Neuronal stem cell (in vitro differentiated cells): ENCODE results near the gene MS4A6A.

Experiments
- DNase-seq: peaks from one replicate; pipeline ENCODE4 v3.0.0-alpha.2; 2013; ENCODE audit warnings: low spot score
- H2AFZ ChIP-seq: one replicate; pipeline ENCODE4 v1.6.1; 2013; ENCODE audit warnings: mild to moderate bottlenecking, low read length, inconsistent platforms
- H2AK5ac ChIP-seq: 2 replicates; pipeline ENCODE4 v1.6.1; 2013; ENCODE audit warnings: low read depth, mild to moderate bottlenecking, inconsistent platforms, low read length, moderate library complexity, mixed read lengths
- H2BK120ac ChIP-seq: 2 replicates; pipeline ENCODE4 v1.6.1; 2013; ENCODE audit warnings: low read depth, mild to moderate bottlenecking, inconsistent platforms, low read length, moderate library complexity, mixed read lengths
- H2BK12ac ChIP-seq: one replicate; pipeline ENCODE4 v1.6.1; 2013; ENCODE audit warnings: low read length, inconsistent platforms
- H2BK15ac ChIP-seq: 2 replicates; pipeline ENCODE4 v1.6.1; 2013; ENCODE audit warnings: mild to moderate bottlenecking, low read length, inconsistent platforms, mixed read lengths
- H2BK5ac ChIP-seq: one replicate; pipeline ENCODE4 v1.6.1; 2013; ENCODE audit warnings: inconsistent platforms, mild to moderate bottlenecking, low read length, moderate library complexity
- H3K14ac ChIP-seq: one replicate; pipeline ENCODE4 v1.6.1; 2013; ENCODE audit warnings: low read length, inconsistent platforms
- H3K18ac ChIP-seq: 2 replicates; pipeline ENCODE4 v1.6.1; 2013; ENCODE audit warnings: low read length, inconsistent platforms
- H3K23ac ChIP-seq: 2 replicates; pipeline ENCODE4 v1.6.1; 2013; ENCODE audit warnings: low read depth, mild to moderate bottlenecking, mixed read lengths, low read length, inconsistent platforms; ENCODE audit not compliant: poor library complexity
- H3K27ac ChIP-seq: replicated peaks from 3 replicates; pipeline ENCODE4 v1.5.1; 2013; ENCODE audit warnings: low read length, inconsistent platforms
- H3K27me3 ChIP-seq, 3 experiments: 2 replicates each; pipeline ENCODE4 v1.6.1; 2013; ENCODE audit warnings: low read length in 3 of 3, mild to moderate bottlenecking in 2 of 3, inconsistent platforms in 1 of 3, low read depth in 1 of 3, mixed read lengths in 1 of 3, moderate library complexity in 1 of 3; ENCODE audit not compliant: control insufficient read depth in 3 of 3, insufficient read depth in 3 of 3
- H3K36me3 ChIP-seq, 2 donors: replicated peaks in 1 of 2; 2 replicates each; pipeline ENCODE4 v1.6.1; 2013; ENCODE audit warnings: low read length in 2 of 2; ENCODE audit not compliant: control insufficient read depth in 2 of 2, insufficient read depth in 2 of 2
- H3K4ac ChIP-seq: 2 replicates; pipeline ENCODE4 v1.6.1; 2013; ENCODE audit warnings: inconsistent platforms, mild to moderate bottlenecking, low read length, moderate library complexity
- H3K4me1 ChIP-seq, 2 donors: 1 replicate in 1 of 2; 2 replicates in 1 of 2; pipeline ENCODE4 v1.6.1; 2013; ENCODE audit warnings: low read length in 2 of 2, low read depth in 1 of 2; ENCODE audit not compliant: control insufficient read depth in 2 of 2, insufficient read depth in 1 of 2
- H3K4me2 ChIP-seq: one replicate; pipeline ENCODE4 v1.6.1; 2013; ENCODE audit warnings: mild to moderate bottlenecking, low read length, inconsistent platforms; ENCODE audit not compliant: insufficient read depth, poor library complexity, severe bottlenecking
- H3K4me3 ChIP-seq, 2 donors: 2 replicates each; pipeline ENCODE4 v1.5.1; 2013; ENCODE audit warnings: low read length in 2 of 2, mild to moderate bottlenecking in 2 of 2, inconsistent platforms in 1 of 2, moderate library complexity in 1 of 2
- H3K79me1 ChIP-seq: one replicate; pipeline ENCODE4 v1.6.1; 2013; ENCODE audit warnings: low read depth, mild to moderate bottlenecking, inconsistent platforms, low read length, moderate library complexity
- H3K9ac ChIP-seq: one replicate; pipeline ENCODE4 v1.6.1; 2013; ENCODE audit warnings: mild to moderate bottlenecking, low read depth, low read length, inconsistent platforms; ENCODE audit not compliant: poor library complexity
- H3K9me3 ChIP-seq, 2 donors: replicated peaks in 1 of 2; 2 replicates each; pipeline versions ENCODE3 to v1.6.1; 2013; ENCODE audit warnings: low read length in 2 of 2, mild to moderate bottlenecking in 2 of 2, inconsistent platforms in 1 of 2, low read depth in 1 of 2, mixed read lengths in 1 of 2, moderate library complexity in 1 of 2; ENCODE audit not compliant: control insufficient read depth in 2 of 2, insufficient read depth in 1 of 2
- H4K8ac ChIP-seq: one replicate; pipeline ENCODE4 v1.6.1; 2013; ENCODE audit warnings: low read depth, mild to moderate bottlenecking, inconsistent platforms, low read length, moderate library complexity
- H4K91ac ChIP-seq: one replicate; pipeline ENCODE4 v1.6.1; 2013; ENCODE audit warnings: low read length, low read depth, mild to moderate bottlenecking, inconsistent platforms; ENCODE audit not compliant: poor library complexity
- WGBS, 2 donors: extraction: QIAGEN DNeasy Blood & Tissue Kit; methylation state at CpG; one replicate each; pipeline ENCODE4 v1.1.7; 2013; ENCODE audit warnings: missing lambda C conversion rate in 2 of 2, mixed read lengths in 1 of 2; ENCODE audit not compliant: insufficient read length in 2 of 2, insufficient replicate concordance in 1 of 2; ENCODE audit errors: extremely low coverage in 2 of 2; 5-methylcytosine and 5-hydroxymethylcytosine counted together

MS4A6A gene

DNA sequence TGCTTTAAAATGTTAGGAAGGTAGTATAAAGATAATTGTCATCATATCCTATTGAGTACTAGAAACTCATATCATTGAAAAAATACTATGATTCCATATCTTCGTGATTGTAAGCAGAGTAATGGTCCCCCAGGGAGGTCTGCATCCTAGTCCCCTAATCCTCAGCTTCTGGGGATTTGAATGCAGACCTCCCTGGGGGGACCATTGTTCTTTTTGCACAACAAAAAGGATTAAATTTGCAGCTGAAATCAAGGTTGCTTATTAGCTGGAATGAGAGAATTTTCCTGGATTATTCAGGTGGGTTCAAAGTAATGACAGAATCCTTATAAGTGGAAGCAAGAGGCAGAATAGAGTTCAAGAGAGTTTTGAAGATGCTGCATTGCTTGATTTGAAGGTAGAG, 26.1 kb upstream of the MS4A6A start:
- H3K4ac ChIP-seq = no peak overlapping the region
- WGBS, 2 donors = no CpG with 5 or more reads among the region's 1 CpG

DNA sequence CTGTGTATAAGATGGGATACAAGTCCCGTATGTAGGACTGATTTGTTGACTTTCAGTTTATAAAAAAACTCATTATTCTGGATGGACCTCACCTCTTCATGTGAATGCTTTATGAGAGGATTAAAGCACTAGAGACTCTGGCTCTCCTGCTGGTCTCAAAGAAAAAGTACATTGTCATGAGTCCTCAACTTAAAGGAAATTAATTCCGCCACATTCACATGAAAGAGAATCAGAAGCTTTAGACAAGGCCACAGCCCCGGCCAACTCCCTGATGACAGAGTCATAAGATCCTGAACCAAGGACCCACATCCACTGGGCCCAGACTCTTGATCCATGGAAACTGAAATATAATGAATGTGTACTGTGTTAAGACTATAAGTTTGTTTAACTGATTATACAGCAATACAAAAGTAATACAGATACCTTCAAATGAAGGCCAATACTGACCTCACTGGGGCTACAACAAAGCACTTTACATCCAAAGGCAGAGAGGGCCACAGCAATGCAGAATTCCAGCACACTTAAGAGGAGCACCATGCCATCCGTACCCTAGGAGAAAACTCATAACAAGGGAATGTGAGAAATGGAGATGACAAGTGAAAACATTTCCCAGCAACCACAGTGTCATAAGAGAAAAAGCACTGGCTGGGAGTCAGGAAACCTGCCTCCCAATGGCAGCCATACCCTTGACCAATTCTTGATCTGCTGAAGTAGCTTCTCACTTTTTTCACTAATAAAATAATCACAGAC, 25.4 kb upstream of the MS4A6A start:
- Histone ChIP-seq H2BK5ac (no peak overlapping the region), H3K27ac (no peak overlapping the region), H3K9ac (no peak overlapping the region), H2AFZ (no peak overlapping the region), H4K8ac (no peak overlapping the region), H2BK12ac (no peak overlapping the region), H3K4me2 (no peak overlapping the region), H2BK15ac (no peak overlapping the region), H3K36me3 (no peaks in the 10 kb centered on the region), H4K91ac (no peak overlapping the region), H3K4ac (no peak overlapping the region), H3K4me3 (no peak overlapping the region), H3K79me1 (no peaks in the 10 kb centered on the region), H2AK5ac (no peak overlapping the region), H3K4me1 (peaks cover 1 to 8% of the 10 kb centered on the region in 2 donors), H2BK120ac (no peak overlapping the region), H3K27me3 (no peaks in the 10 kb centered on the region), H3K9me3 (no peaks in the 10 kb centered on the region), H3K14ac (no peak overlapping the region), H3K18ac (no peak overlapping the region), H3K23ac (no peak overlapping the region)
- whole genome bisulfite sequencing, 2 donors = no CpG with 5 or more reads among the region's 4 CpGs
- DNase-seq = peak; percentile 63

More for the DNA sequence above, 26.1 kb upstream of the MS4A6A start:
- H4K91ac ChIP-seq = no peak overlapping the region
- H3K9ac ChIP-seq = no peak overlapping the region
- no peaks in the 10 kb centered on the region for H3K9me3 ChIP-seq
- no peak overlapping the region for H2AFZ ChIP-seq
- no peak overlapping the region for H3K4me2 ChIP-seq
- H4K8ac ChIP-seq = no peak overlapping the region
- H2AK5ac ChIP-seq = no peak overlapping the region
- no peak overlapping the region for H3K4me3 ChIP-seq
- H3K14ac ChIP-seq = no peak overlapping the region
- H2BK120ac ChIP-seq = no peak overlapping the region
- H3K18ac ChIP-seq = no peak overlapping the region
- H2BK12ac ChIP-seq = no peak overlapping the region
- H2BK5ac ChIP-seq = no peak overlapping the region
- no peaks in the 10 kb centered on the region for H3K27me3 ChIP-seq
- H2BK15ac ChIP-seq = no peak overlapping the region
- H3K23ac ChIP-seq = no peak overlapping the region
- H3K36me3 ChIP-seq = no peaks in the 10 kb centered on the region
- H3K4me1 ChIP-seq = peaks cover 1 to 8% of the 10 kb centered on the region in 2 donors
- H3K79me1 ChIP-seq = no peaks in the 10 kb centered on the region
- no peak for DNase-seq
- no peak overlapping the region for H3K27ac ChIP-seq

DNA sequence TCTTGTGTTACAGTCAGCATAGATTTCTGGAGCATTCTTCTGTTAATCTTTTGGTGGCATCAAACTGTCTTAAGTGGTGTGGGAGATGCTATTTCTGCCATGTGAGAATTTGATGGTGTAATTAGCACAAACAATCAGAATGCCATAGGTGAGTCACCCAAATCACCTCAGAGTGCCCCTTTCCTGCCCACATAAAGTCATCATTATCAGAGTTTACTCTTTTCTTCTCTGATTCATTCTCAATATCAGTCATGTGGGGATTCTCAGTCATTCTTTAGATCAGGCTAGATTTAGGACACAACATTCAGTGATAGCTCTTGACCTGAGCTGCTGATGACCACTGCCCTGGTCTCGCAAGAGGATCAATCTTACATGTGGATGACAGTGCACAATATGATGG, 23.7 kb upstream of the MS4A6A start:
- no peak overlapping the region for H2AFZ ChIP-seq
- H2BK5ac ChIP-seq = no peak overlapping the region
- H3K27ac ChIP-seq = no peak overlapping the region
- no peak overlapping the region for H2AK5ac ChIP-seq
- H3K9me3 ChIP-seq = peaks cover 0 to 3% of the 10 kb centered on the region in 2 donors
- no peak overlapping the region for H2BK120ac ChIP-seq
- H3K4me1 ChIP-seq = peaks cover 1 to 8% of the 10 kb centered on the region in 2 donors
- no peaks in the 10 kb centered on the region for H3K36me3 ChIP-seq
- no peak overlapping the region for H2BK12ac ChIP-seq
- no peak overlapping the region for H4K91ac ChIP-seq
- H3K23ac ChIP-seq = no peak overlapping the region
- H4K8ac ChIP-seq = no peak overlapping the region
- no peaks in the 10 kb centered on the region for H3K27me3 ChIP-seq
- no peak overlapping the region for H3K9ac ChIP-seq
- H3K14ac ChIP-seq = no peak overlapping the region
- H2BK15ac ChIP-seq = no peak overlapping the region
- DNase-seq = no peak
- H3K79me1 ChIP-seq = no peaks in the 10 kb centered on the region
- no peak overlapping the region for H3K4ac ChIP-seq
- no peak overlapping the region for H3K18ac ChIP-seq
- WGBS, 2 donors = no CpG with 5 or more reads among the region's 1 CpG
- no peak overlapping the region for H3K4me2 ChIP-seq
- no peak overlapping the region for H3K4me3 ChIP-seq

DNA sequence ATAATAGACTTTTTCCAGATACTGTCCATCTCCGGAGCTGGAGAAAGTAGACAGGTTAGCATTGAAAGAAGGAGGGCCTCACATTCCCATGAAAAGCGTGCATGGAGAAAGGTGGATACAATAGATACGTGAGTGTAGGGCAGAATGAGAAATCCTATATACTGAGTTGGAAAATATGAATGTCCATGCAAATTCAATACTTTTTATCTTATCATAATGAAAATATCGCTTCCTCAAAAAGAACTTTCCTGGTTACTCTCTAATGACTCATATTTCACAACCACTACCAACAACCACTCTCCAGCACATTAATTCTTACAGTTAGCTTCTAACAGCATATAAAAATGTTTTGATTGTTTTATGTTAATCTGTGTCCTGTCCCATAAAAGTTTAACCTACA, 22.0 kb upstream of the MS4A6A start:
- Histone ChIP-seq H3K9ac (no peak overlapping the region), H4K8ac (no peak overlapping the region), H3K9me3 (peaks cover 0 to 3% of the 10 kb centered on the region in 2 donors), H2BK5ac (no peak overlapping the region), H4K91ac (no peak overlapping the region), H3K36me3 (no peaks in the 10 kb centered on the region), H3K27me3 (no peaks in the 10 kb centered on the region), H3K23ac (no peak overlapping the region), H3K18ac (no peak overlapping the region), H3K4ac (no peak overlapping the region), H2BK12ac (no peak overlapping the region), H3K4me3 (no peak overlapping the region), H3K14ac (no peak overlapping the region), H2BK15ac (no peak overlapping the region), H3K4me2 (no peak overlapping the region), H3K79me1 (no peaks in the 10 kb centered on the region), H3K27ac (no peak overlapping the region), H2BK120ac (no peak overlapping the region), H2AK5ac (no peak overlapping the region), H2AFZ (no peak overlapping the region), H3K4me1 (peaks cover 1 to 8% of the 10 kb centered on the region in 2 donors)
- no peak for DNase-seq
- WGBS, 2 donors = no CpG with 5 or more reads among the region's 4 CpGs
